Uterine smooth muscle cell (primary cell): Measurements from ENCODE around the gene PSMD3. TPM values are rescaled to one million over a fixed set of nuclear protein-coding genes. Genes with fewer than 3 reads are reported as not detected.

Experiments used
- total RNA-seq: library from RNA; depleted of rRNA; stranded (reverse); fragments of >200 nt; gene quantifications from 2 replicates; pipeline ENCODE4 v1.2.3, GENCODE V29; 2014

The PSMD3 gene
- 102 and 174 TPM in 2 replicates for total RNA-seq

GRCh38 chr17:39980351-39981206 lies at the start of gene PSMD3:
Gene PSMD3 (plus strand): TSS chr17:39980807. CDS start chr17:39980971, 164 bp downstream.

GRCh38 chr17:39962642-39963220 lies 17.9 kb upstream of the PSMD3 start, which contains the start of gene GSDMA:
Gene GSDMA (plus strand): TSS chr17:39963004. CDS start chr17:39965688, 2,684 bp downstream.

GRCh38 chr17:40015005-40015997 lies 34.7 kb downstream of the PSMD3 start, which contains the start of gene CSF3:
Gene CSF3 (plus strand): TSS chr17:40015440. CDS start chr17:40015475, 35 bp downstream.

Other genes with a start within 250 kb of the PSMD3 start
- gene GRB7, start 242.9 kb upstream of the PSMD3 start, total RNA-seq = 0.37 and 1.00 TPM in 2 replicates
- not detected in 2 replicates for gene IKZF3, start 116.5 kb upstream of the PSMD3 start, total RNA-seq
- not detected in 2 replicates for gene ZPBP2, start 112.6 kb upstream of the PSMD3 start, total RNA-seq
- gene GSDMB, start 62.2 kb upstream of the PSMD3 start, total RNA-seq = 4.1 and 8.4 TPM in 2 replicates
- gene ORMDL3, start 53.2 kb upstream of the PSMD3 start, total RNA-seq = 33.1 and 53.1 TPM in 2 replicates
- not detected in 2 replicates for gene LRRC3C, start 53.1 kb upstream of the PSMD3 start, total RNA-seq
- not detected in 2 replicates for gene GSDMA, start 17.8 kb upstream of the PSMD3 start, total RNA-seq
- gene CSF3, start 34.6 kb downstream of the PSMD3 start, total RNA-seq = 0.25 and 1.4 TPM in 2 replicates
- 39.4 and 49.5 TPM in 2 replicates for gene MED24, start 73.6 kb downstream of the PSMD3 start, total RNA-seq
- gene THRA, start 82.2 kb downstream of the PSMD3 start, total RNA-seq = 23.6 and 38.7 TPM in 2 replicates
- 2.9 and 3.3 TPM in 2 replicates for gene NR1D1, start 119.8 kb downstream of the PSMD3 start, total RNA-seq
- 45.9 and 47.5 TPM in 2 replicates for gene MSL1, start 141.2 kb downstream of the PSMD3 start, total RNA-seq
- 24.7 and 31.1 TPM in 2 replicates for gene CASC3, start 159.7 kb downstream of the PSMD3 start, total RNA-seq
- gene RAPGEFL1, start 196.7 kb downstream of the PSMD3 start, total RNA-seq = 1.7 and 2.5 TPM in 2 replicates
- 5.6 and 6.4 TPM in 2 replicates for gene WIPF2, start 238.5 kb downstream of the PSMD3 start, total RNA-seq